ENCODE data around the gene DNMT3B. TPM values are rescaled to one million over a fixed set of nuclear protein-coding genes. Genes with fewer than 3 reads are reported as not detected.

The DNMT3B gene
- total and polyA plus RNA-seq, 3 donors from 2014 or later = 8.1 to 22.0 (median 20.6) TPM

DNA sequence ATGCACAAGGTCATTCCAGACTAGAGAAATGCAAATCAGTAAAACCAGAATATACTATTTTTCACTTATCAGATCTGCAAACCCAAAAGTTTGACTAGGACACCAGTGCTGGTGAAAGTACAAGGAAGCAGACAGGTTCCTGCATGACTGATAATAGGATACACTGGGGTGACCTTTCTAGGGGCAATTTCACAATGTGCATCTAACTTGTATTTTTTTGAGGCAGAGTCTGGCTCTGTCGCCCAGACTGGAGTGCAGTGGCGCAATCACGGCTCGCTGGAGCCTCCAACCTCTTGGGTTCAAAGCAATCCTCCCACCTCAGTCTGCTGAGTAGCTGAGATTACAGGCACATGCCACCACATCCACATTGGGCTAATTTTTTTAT lies 30.3 kb upstream of the DNMT3B start:
- DNase-seq = no peak
- no peak overlapping the region for H3K27ac ChIP-seq

DNA sequence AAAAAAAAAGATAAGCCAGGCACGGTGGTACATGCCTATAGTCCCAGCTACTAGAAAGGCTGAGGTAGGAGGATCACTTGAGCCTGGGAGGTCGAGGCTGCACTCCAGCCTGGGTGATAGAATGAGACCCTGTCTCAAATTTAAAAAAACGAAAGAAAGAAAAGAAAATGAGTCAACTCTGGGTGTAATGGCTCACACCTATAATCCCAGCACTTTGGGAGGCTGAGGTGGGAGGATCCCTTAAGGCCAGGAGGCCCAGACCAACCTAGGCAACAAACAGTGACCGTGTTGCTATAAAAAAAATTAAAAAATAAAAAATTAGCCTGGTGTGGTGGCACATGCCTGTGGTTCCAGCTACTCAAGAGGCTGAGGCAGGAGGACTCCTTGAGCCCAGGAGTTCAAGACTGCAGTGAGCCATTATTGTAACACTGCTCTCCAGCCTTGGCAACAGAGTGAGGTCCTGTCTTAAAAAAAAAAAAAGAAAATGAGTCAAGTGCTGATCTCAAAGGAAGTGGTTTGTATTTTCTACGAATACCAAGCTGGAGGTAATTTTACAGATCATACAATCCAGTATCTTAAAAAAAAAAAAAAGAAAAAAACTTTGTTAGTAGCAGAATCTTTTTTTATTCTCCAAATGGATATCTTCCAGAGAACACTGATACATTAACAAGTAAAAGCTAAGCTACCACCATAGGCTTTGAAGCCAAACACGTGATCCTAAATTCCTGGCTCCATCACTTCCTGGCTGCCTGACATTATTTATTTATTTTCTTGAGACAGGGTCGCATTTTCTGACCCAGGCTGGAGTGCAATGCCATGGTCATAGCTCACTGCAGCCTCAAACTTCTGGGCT lies 24.6 kb upstream of the DNMT3B start:
- H3K27ac ChIP-seq = no peak overlapping the region

More for the DNA sequence above, 30.3 kb upstream of the DNMT3B start:
- no peaks in the 10 kb centered on the region for H3K36me3 ChIP-seq (ENCODE audit: low read depth, missing control alignments)
- intact Hi-C loops (cut with DNase I; ENCODE audit: low total_unique reads) = no loop called here
- H3K4me3 ChIP-seq = no peak overlapping the region
- TF ChIP-seq, protein P1, sequence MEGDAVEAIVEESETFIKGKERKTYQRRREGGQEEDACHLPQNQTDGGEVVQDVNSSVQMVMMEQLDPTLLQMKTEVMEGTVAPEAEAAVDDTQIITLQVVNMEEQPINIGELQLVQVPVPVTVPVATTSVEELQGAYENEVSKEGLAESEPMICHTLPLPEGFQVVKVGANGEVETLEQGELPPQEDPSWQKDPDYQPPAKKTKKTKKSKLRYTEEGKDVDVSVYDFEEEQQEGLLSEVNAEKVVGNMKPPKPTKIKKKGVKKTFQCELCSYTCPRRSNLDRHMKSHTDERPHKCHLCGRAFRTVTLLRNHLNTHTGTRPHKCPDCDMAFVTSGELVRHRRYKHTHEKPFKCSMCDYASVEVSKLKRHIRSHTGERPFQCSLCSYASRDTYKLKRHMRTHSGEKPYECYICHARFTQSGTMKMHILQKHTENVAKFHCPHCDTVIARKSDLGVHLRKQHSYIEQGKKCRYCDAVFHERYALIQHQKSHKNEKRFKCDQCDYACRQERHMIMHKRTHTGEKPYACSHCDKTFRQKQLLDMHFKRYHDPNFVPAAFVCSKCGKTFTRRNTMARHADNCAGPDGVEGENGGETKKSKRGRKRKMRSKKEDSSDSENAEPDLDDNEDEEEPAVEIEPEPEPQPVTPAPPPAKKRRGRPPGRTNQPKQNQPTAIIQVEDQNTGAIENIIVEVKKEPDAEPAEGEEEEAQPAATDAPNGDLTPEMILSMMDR (IDR thresholded peaks at IDR 0.05) = no peak
- TF ChIP-seq POLR2A (IDR thresholded peaks at IDR 0.05) = no peak
- no peaks in the 10 kb centered on the region for H3K9me3 ChIP-seq
- H3K4me1 ChIP-seq = peaks cover 4% of the 10 kb centered on the region
- H3K27me3 ChIP-seq = no peaks in the 10 kb centered on the region
- WGBS, 2 donors = 77 to 78% methylated on average over 4 of the region's 4 CpGs

DNA sequence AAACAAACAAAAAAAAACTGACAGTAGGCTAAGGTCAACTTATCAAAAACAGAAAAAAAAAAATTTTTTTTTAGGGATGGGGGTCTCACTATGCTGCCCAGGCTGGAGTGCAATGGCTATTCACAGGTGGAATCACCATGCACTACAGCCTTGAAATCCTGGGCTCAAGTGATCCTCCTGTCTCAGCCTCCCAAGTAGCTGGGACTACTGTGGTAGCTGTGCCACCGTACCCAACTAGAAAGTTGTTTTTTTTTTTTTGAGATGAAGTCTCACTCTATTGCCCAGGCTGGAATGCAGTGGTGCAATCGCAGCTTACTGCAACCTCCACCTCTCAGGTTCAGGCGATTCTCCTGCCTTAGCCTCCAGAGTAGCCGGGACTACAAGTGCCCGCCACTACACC lies 21.0 kb upstream of the DNMT3B start:
- no peak for DNase-seq
- no peaks in the 10 kb centered on the region for H3K9me3 ChIP-seq
- no peak overlapping the region for H3K27ac ChIP-seq
- WGBS, 2 donors = 89 to 92% methylated on average over 5 of the region's 5 CpGs
- H3K4me1 ChIP-seq = peaks cover 4% of the 10 kb centered on the region
- no peak overlapping the region for H3K4me3 ChIP-seq
- H3K36me3 ChIP-seq (ENCODE audit: low read depth, missing control alignments) = no peaks in the 10 kb centered on the region
- TF ChIP-seq, protein P1 (IDR thresholded peaks at IDR 0.05) = no peak
- TF ChIP-seq POLR2A (IDR thresholded peaks at IDR 0.05) = no peak
- intact Hi-C loops (cut with DNase I; ENCODE audit: low total_unique reads) = no loop called here
- no peaks in the 10 kb centered on the region for H3K27me3 ChIP-seq

More for the DNA sequence above, 24.6 kb upstream of the DNMT3B start:
- intact Hi-C loops (cut with DNase I; ENCODE audit: low total_unique reads) = no loop called here
- Histone ChIP-seq H3K36me3 (ENCODE audit: low read depth, missing control alignments) (no peaks in the 10 kb centered on the region), H3K27me3 (no peaks in the 10 kb centered on the region), H3K9me3 (no peaks in the 10 kb centered on the region), H3K4me1 (no peaks in the 10 kb centered on the region), H3K4me3 (no peak overlapping the region)
- TF ChIP-seq POLR2A (IDR thresholded peaks at IDR 0.05) = no peak
- TF ChIP-seq, protein P1 (IDR thresholded peaks at IDR 0.05) = no peak
- DNase-seq = no peak
- WGBS, 2 donors = 58 to 67% methylated on average over 7 of the region's 7 CpGs

DNA sequence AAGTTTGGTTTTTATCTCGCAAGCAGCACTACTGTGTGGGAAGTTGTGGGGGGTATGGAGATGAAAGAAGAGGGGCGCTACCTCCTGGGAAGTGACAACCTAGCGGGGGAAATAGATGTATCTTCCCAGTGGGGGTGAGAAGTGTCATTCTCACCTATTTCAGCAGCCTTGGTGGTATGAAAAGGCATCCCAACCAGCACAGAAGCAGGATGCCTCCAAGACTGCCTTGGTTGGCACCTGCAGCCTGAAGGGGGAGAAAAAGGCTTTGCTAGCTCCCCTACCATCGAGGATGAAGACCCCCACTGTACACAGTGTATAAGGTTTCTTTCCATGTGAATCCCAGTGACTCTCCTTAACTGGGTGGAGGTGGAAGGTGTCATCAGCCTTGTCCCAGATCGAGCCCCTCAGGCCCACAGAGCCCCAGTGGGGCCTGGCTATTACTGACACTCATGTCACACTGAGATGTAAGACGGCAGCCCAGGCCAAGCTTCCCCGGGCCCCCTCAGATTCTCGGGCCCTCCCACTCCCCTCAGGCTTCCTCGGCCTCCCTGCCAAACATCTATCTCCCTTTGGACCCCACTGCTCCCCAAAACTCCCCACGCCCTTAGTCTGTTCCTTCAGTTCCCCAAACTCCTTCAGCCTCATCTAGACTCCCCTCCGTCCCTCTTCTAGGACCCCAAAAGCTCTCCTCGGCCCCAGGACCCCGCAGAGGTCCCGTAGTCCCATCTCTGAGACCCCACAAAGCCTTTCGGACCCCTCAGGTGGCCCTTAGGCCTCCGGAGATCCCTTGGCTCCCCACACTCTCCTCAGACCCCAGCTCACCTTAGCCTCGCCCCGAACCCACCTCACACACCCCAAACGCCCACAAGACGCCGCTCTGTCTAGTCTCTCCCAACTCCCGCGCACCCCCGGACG lies 19.6 kb upstream of the DNMT3B start:
- TF ChIP-seq, protein P1 (IDR thresholded peaks at IDR 0.05) = no peak
- TF ChIP-seq POLR2A (IDR thresholded peaks at IDR 0.05) = no peak
- peak overlapping the region; percentile 76 to 80 for H3K4me3 ChIP-seq
- 6 to 8% methylated on average over 19 to 25 of the region's 25 CpGs for WGBS, 2 donors
- intact Hi-C loops (cut with DNase I; ENCODE audit: low total_unique reads) = no loop called here
- no peaks in the 10 kb centered on the region for H3K36me3 ChIP-seq (ENCODE audit: low read depth, missing control alignments)
- H3K9me3 ChIP-seq = no peaks in the 10 kb centered on the region
- H3K27ac ChIP-seq = peak overlapping the region; percentile 82 to 86
- peaks cover 4% of the 10 kb centered on the region for H3K4me1 ChIP-seq
- DNase-seq = no peak
- H3K27me3 ChIP-seq = no peaks in the 10 kb centered on the region
